Peyer's patch (tissue), 4 donors: ENCODE results near the gene DEGS1. TPM values are rescaled to one million over a fixed set of nuclear protein-coding genes. Genes with fewer than 3 reads are reported as not detected.
A peak's percentile ranks its signal among the peaks of the same experiment; 100 is the strongest.

Experiments used
- DNase-seq, 3 donors: peaks; one replicate each; pipeline ENCODE4 v3.0.0-alpha.2; 2017 to 2019
- H3K27ac ChIP-seq, 4 donors: fragments of 200-600 bp; sonication (generic); one replicate each; pipeline ENCODE4 v1.5.1; 2016 to 2019
- H3K27me3 ChIP-seq, 2 donors: fragments of 200-600 bp; sonication (generic); one replicate each; pipeline ENCODE4 v1.5.1; 2019
- H3K36me3 ChIP-seq, 3 donors: fragments of 200-600 bp; sonication (generic); one replicate each; pipeline ENCODE4 v1.5.1; 2016 to 2019
- H3K4me1 ChIP-seq, 4 donors: fragments of 200-600 bp; sonication (generic); one replicate each; pipeline ENCODE4 v1.5.1; 2016 to 2019
- H3K4me3 ChIP-seq, 4 donors: fragments of 200-600 bp; sonication (generic); 1 replicate in 3 of 4; 2 replicates in 1 of 4; pipeline ENCODE4 v1.5.1; 2016 to 2019; ENCODE audit warnings: mild to moderate bottlenecking in 1 of 4
- H3K9me3 ChIP-seq, 4 donors: fragments of 200-600 bp; sonication (generic); one replicate each; pipeline ENCODE4 v1.5.1; 2016 to 2019; ENCODE audit warnings: mild to moderate bottlenecking in 1 of 4
- CTCF ChIP-seq, 6 experiments: fragments of 450-650 bp in 4 of 6; fragments of 200-600 bp in 2 of 6; sonication (generic) in 1 of 6; IDR thresholded peaks; one replicate each; pipeline ENCODE4 v1.5.1; 2017 to 2019; ENCODE audit warnings: antibody characterized with exemption in 6 of 6, mild to moderate bottlenecking in 3 of 6, moderate library complexity in 1 of 6
- POLR2A ChIP-seq, 2 donors: fragments of 450-650 bp; IDR thresholded peaks; one replicate each; pipeline ENCODE4 v1.5.1; 2017; ENCODE audit warnings: antibody characterized with exemption in 2 of 2, mild to moderate bottlenecking in 2 of 2, moderate library complexity in 2 of 2
- small RNA-seq, 2 donors: library from RNA; depleted of rRNA; stranded (forward); fragments of <200 nt; gene quantifications; one replicate each; pipeline ENCODE3, GENCODE V24; 2016
- total RNA-seq, 4 donors: library from RNA; depleted of rRNA; stranded (reverse); fragments of >200 nt; gene quantifications; one replicate each; pipeline ENCODE4 v1.1.0, GENCODE V29; 2016

DEGS1 gene
- total RNA-seq, 4 donors from 2014 or later, result 14.6 to 46.4 (median 20.0) TPM

- no peaks in the 10 kb centered on the region for H3K4me1 ChIP-seq
- H3K27ac ChIP-seq, result no peak overlapping the region
- H3K4me3 ChIP-seq, result no peak overlapping the region
- no peak for TF ChIP-seq POLR2A (IDR thresholded peaks at IDR 0.05)
- H3K27me3 ChIP-seq, result no peaks in the 10 kb centered on the region
- H3K36me3 ChIP-seq, result peaks cover 0 to 60% (median 0%) of the 10 kb centered on the region in 3 donors
- H3K9me3 ChIP-seq, result no peaks in the 10 kb centered on the region
- DNase-seq, result no peak
These were observed 52.9 kb downstream of the DEGS1 start for GRCh38 chr1:224235813-224236493.

GRCh38 chr1:224237119-224237881, 54.3 kb downstream of the DEGS1 start:
- H3K9me3 ChIP-seq, result no peaks in the 10 kb centered on the region
- peaks cover 0 to 48% (median 0%) of the 10 kb centered on the region in 3 donors for H3K36me3 ChIP-seq
- TF ChIP-seq POLR2A (IDR thresholded peaks at IDR 0.05), result no peak
- no peak for TF ChIP-seq CTCF (IDR thresholded peaks at IDR 0.05)
- peak in 1 of 3 donors; percentile 11 for DNase-seq
- no peaks in the 10 kb centered on the region for H3K4me1 ChIP-seq
- no peak overlapping the region for H3K27ac ChIP-seq
- no peaks in the 10 kb centered on the region for H3K27me3 ChIP-seq
- H3K4me3 ChIP-seq, result no peak overlapping the region

- DNase-seq, result no peak
- H3K36me3 ChIP-seq, result peaks cover 0 to 45% (median 0%) of the 10 kb centered on the region in 3 donors
- no peak overlapping the region for H3K27ac ChIP-seq
- no peaks in the 10 kb centered on the region for H3K27me3 ChIP-seq
- no peak overlapping the region for H3K4me3 ChIP-seq
- TF ChIP-seq POLR2A (IDR thresholded peaks at IDR 0.05) (no peak), CTCF (IDR thresholded peaks at IDR 0.05) (no peak)
- H3K9me3 ChIP-seq, result no peaks in the 10 kb centered on the region
- H3K4me1 ChIP-seq, result no peaks in the 10 kb centered on the region
These were observed 55.2 kb downstream of the DEGS1 start for GRCh38 chr1:224238212-224238611.

- Histone ChIP-seq H3K27ac (no peak overlapping the region), H3K27me3 (no peaks in the 10 kb centered on the region), H3K9me3 (no peaks in the 10 kb centered on the region), H3K36me3 (peaks cover 0 to 45% (median 0%) of the 10 kb centered on the region in 3 donors), H3K4me1 (no peaks in the 10 kb centered on the region), H3K4me3 (no peak overlapping the region)
- TF ChIP-seq POLR2A (IDR thresholded peaks at IDR 0.05) (no peak), CTCF (IDR thresholded peaks at IDR 0.05) (no peak)
- DNase-seq, result no peak
These were observed 55.7 kb downstream of the DEGS1 start for GRCh38 chr1:224238756-224239155.

Small RNAs within 50 kb of the gene (small RNA-seq; reads per million reads assigned to genes)
- gene AC092809.3 (0 to 0.32 reads per million in 2 donors), gene RF00139 (0 reads per million in 2 donors)

Other genes starting within 250 kb of the DEGS1 start
- 10 to 100 TPM; 20.5 to 34.0 (median 28.5) TPM for gene FBXO28, start 69.1 kb upstream of the DEGS1 start, total RNA-seq
- 10 to 100 TPM; 26.6 to 96.6 (median 38.3) TPM for gene NVL, start 146.9 kb downstream of the DEGS1 start, total RNA-seq
- gene CNIH4, start 173.6 kb downstream of the DEGS1 start, total RNA-seq, result 10 to 100 TPM; 19.8 to 77.8 (median 47.0) TPM